Effector memory CD8-positive, alpha-beta T cell (primary cell): ENCODE measurements around the gene LYRM1.

Experiments
- ATAC-seq: fragments of 150-1000 bp; cut with Tn5 transposase; replicated peaks from 2 replicates; pipeline ENCODE4 v1.10.0; 2021; ENCODE audit warnings: mild to moderate bottlenecking, moderate library complexity
- DNase-seq, 3 experiments: peaks; one replicate each; pipeline ENCODE4 v3.0.0; 2021
- H3K27ac Mint-ChIP-seq, 2 donors: one replicate each; pipeline ENCODE4 v1.8.0; 2022; ENCODE audit warnings: mild to moderate bottlenecking in 2 of 2, mixed read lengths in 2 of 2, moderate library complexity in 2 of 2
- H3K27me3 Mint-ChIP-seq, 2 donors: one replicate each; pipeline ENCODE4 v1.8.0; 2022; ENCODE audit warnings: mixed read lengths in 2 of 2
- H3K36me3 Mint-ChIP-seq: one replicate; pipeline ENCODE4 v1.8.0; 2022; ENCODE audit warnings: mild to moderate bottlenecking, moderate library complexity, mixed read lengths; ENCODE audit not compliant: insufficient read depth
- H3K4me1 Mint-ChIP-seq, 2 donors: one replicate each; pipeline ENCODE4 v1.8.0; 2022; ENCODE audit warnings: low read depth in 2 of 2, mixed read lengths in 2 of 2
- H3K4me3 Mint-ChIP-seq, 2 donors: one replicate each; pipeline ENCODE4 v1.8.0; 2022; ENCODE audit warnings: mild to moderate bottlenecking in 2 of 2, mixed read lengths in 2 of 2, moderate library complexity in 2 of 2
- H3K9me3 Mint-ChIP-seq, 2 donors: one replicate each; pipeline ENCODE4 v1.8.0; 2022; ENCODE audit warnings: mixed read lengths in 2 of 2

Gene LYRM1

GRCh38 chr16:20879175-20880040 is 21.2 kb upstream of the LYRM1 start:
- H3K27me3 Mint-ChIP-seq, result no peaks in the 10 kb centered on the region
- peak overlapping the region; percentile 59 to 82 for H3K27ac Mint-ChIP-seq
- H3K36me3 Mint-ChIP-seq, result peaks cover 5% of the 10 kb centered on the region
- H3K9me3 Mint-ChIP-seq, result no peaks in the 10 kb centered on the region
- DNase-seq, result no peak
- H3K4me3 Mint-ChIP-seq, result peak overlapping the region; percentile 29 to 40
- peaks cover 21 to 35% of the 10 kb centered on the region in 2 donors for H3K4me1 Mint-ChIP-seq
- no peak for ATAC-seq

- peak overlapping the region in 1 of 2 donors; percentile 52 for H3K27ac Mint-ChIP-seq
Observed at GRCh38 chr16:20880867-20881502, 19.6 kb upstream of the LYRM1 start.

GRCh38 chr16:20881503-20881878 is 19.1 kb upstream of the LYRM1 start:
- Mint-ChIP-seq H3K27me3 (no peaks in the 10 kb centered on the region), H3K27ac (no peak overlapping the region), H3K36me3 (peaks cover 5% of the 10 kb centered on the region), H3K4me3 (no peak overlapping the region), H3K4me1 (peaks cover 13 to 28% of the 10 kb centered on the region in 2 donors), H3K9me3 (no peaks in the 10 kb centered on the region)
- DNase-seq (no peak), ATAC-seq (no peak)

More at GRCh38 chr16:20880867-20881502, 19.6 kb upstream of the LYRM1 start:
- Mint-ChIP-seq H3K4me3 (no peak overlapping the region), H3K9me3 (no peaks in the 10 kb centered on the region), H3K4me1 (peaks cover 11 to 24% of the 10 kb centered on the region in 2 donors), H3K36me3 (peaks cover 5% of the 10 kb centered on the region), H3K27me3 (no peaks in the 10 kb centered on the region)
- ATAC-seq (no peak), DNase-seq (no peak)

GRCh38 chr16:20883554-20884239 is 16.9 kb upstream of the LYRM1 start:
- DNase-seq (no peak), ATAC-seq (no peak)
- Mint-ChIP-seq H3K4me3 (no peak overlapping the region), H3K27me3 (no peaks in the 10 kb centered on the region), H3K27ac (no peak overlapping the region), H3K36me3 (peaks cover 5% of the 10 kb centered on the region), H3K4me1 (peaks cover 13 to 23% of the 10 kb centered on the region in 2 donors), H3K9me3 (no peaks in the 10 kb centered on the region)

GRCh38 chr16:20884240-20884556 is 16.4 kb upstream of the LYRM1 start:
- peaks cover 11 to 19% of the 10 kb centered on the region in 2 donors for H3K4me1 Mint-ChIP-seq
- no peak for DNase-seq
- H3K27ac Mint-ChIP-seq, result no peak overlapping the region
- no peak overlapping the region for H3K4me3 Mint-ChIP-seq
- H3K36me3 Mint-ChIP-seq, result peaks cover 5% of the 10 kb centered on the region
- no peak for ATAC-seq
- H3K27me3 Mint-ChIP-seq, result no peaks in the 10 kb centered on the region
- H3K9me3 Mint-ChIP-seq, result no peaks in the 10 kb centered on the region

- Mint-ChIP-seq H3K4me1 (peaks cover 6 to 8% of the 10 kb centered on the region in 2 donors), H3K27me3 (no peaks in the 10 kb centered on the region), H3K4me3 (no peak overlapping the region), H3K36me3 (peaks cover 4% of the 10 kb centered on the region), H3K27ac (no peak overlapping the region), H3K9me3 (no peaks in the 10 kb centered on the region)
- ATAC-seq (no peak), DNase-seq (no peak)
Observed at GRCh38 chr16:20886320-20886719, 14.3 kb upstream of the LYRM1 start.

GRCh38 chr16:20887207-20887606 is 13.4 kb upstream of the LYRM1 start:
- DNase-seq, result no peak
- Mint-ChIP-seq H3K27me3 (no peaks in the 10 kb centered on the region), H3K36me3 (peaks cover 7% of the 10 kb centered on the region), H3K4me3 (no peak overlapping the region), H3K27ac (no peak overlapping the region), H3K4me1 (peaks cover 6 to 8% of the 10 kb centered on the region in 2 donors), H3K9me3 (no peaks in the 10 kb centered on the region)
- no peak for ATAC-seq

- no peak overlapping the region for H3K27ac Mint-ChIP-seq
- no peak for ATAC-seq
- peaks cover 15% of the 10 kb centered on the region for H3K36me3 Mint-ChIP-seq
- H3K4me1 Mint-ChIP-seq, result peaks cover 7 to 13% of the 10 kb centered on the region in 2 donors
- H3K9me3 Mint-ChIP-seq, result no peaks in the 10 kb centered on the region
- H3K27me3 Mint-ChIP-seq, result no peaks in the 10 kb centered on the region
- no peak overlapping the region for H3K4me3 Mint-ChIP-seq
- no peak for DNase-seq
Observed at GRCh38 chr16:20889625-20890275, 10.8 kb upstream of the LYRM1 start.

- H3K27me3 Mint-ChIP-seq, result no peaks in the 10 kb centered on the region
- H3K4me1 Mint-ChIP-seq, result peaks cover 19 to 20% of the 10 kb centered on the region in 2 donors
- DNase-seq, result no peak
- no peak for ATAC-seq
- no peak overlapping the region for H3K27ac Mint-ChIP-seq
- no peak overlapping the region for H3K4me3 Mint-ChIP-seq
- no peaks in the 10 kb centered on the region for H3K9me3 Mint-ChIP-seq
- peaks cover 21% of the 10 kb centered on the region for H3K36me3 Mint-ChIP-seq
Observed at GRCh38 chr16:20894388-20894787, 6.2 kb upstream of the LYRM1 start.

- peaks cover 42 to 49% of the 10 kb centered on the region in 2 donors for H3K4me1 Mint-ChIP-seq
- no peaks in the 10 kb centered on the region for H3K9me3 Mint-ChIP-seq
- DNase-seq (no peak), ATAC-seq (no peak)
- H3K36me3 Mint-ChIP-seq, result peaks cover 31% of the 10 kb centered on the region
- no peak overlapping the region for H3K4me3 Mint-ChIP-seq
- H3K27me3 Mint-ChIP-seq, result no peaks in the 10 kb centered on the region
- H3K27ac Mint-ChIP-seq, result peak overlapping the region in 1 of 2 donors; percentile 99
Observed at GRCh38 chr16:20897253-20897897, 3.2 kb upstream of the LYRM1 start.

GRCh38 chr16:20897922-20898321 is 2.6 kb upstream of the LYRM1 start:
- Mint-ChIP-seq H3K4me3 (no peak overlapping the region), H3K9me3 (no peaks in the 10 kb centered on the region), H3K36me3 (peaks cover 31% of the 10 kb centered on the region), H3K27me3 (no peaks in the 10 kb centered on the region), H3K27ac (peak overlapping the region in 1 of 2 donors; percentile 99), H3K4me1 (peaks cover 42 to 54% of the 10 kb centered on the region in 2 donors)
- ATAC-seq (no peak), DNase-seq (no peak)

GRCh38 chr16:20899071-20899470 is 1.5 kb upstream of the LYRM1 start:
- H3K4me3 Mint-ChIP-seq, result peak overlapping the region; percentile 83 to 90
- no peak for ATAC-seq
- H3K9me3 Mint-ChIP-seq, result no peaks in the 10 kb centered on the region
- peak overlapping the region; percentile 96 to 99 for H3K27ac Mint-ChIP-seq
- no peaks in the 10 kb centered on the region for H3K27me3 Mint-ChIP-seq
- H3K36me3 Mint-ChIP-seq, result peaks cover 29% of the 10 kb centered on the region
- peaks cover 43 to 59% of the 10 kb centered on the region in 2 donors for H3K4me1 Mint-ChIP-seq
- DNase-seq, result no peak
